22Rv1 (cell line): ENCODE measurements around the gene NDUFA7.

Experiments
- ZFX ChIP-seq: fragments of 450-650 bp; IDR thresholded peaks from 2 replicates; pipeline ENCODE4 v1.6.1; 2017; ENCODE audit warnings: antibody characterized with exemption, borderline replicate concordance
- TF ChIP-seq, protein P1 (sequence below): fragments of 450-650 bp; IDR thresholded peaks from 2 replicates; pipeline ENCODE4 v1.5.1; 2017; ENCODE audit warnings: mild to moderate bottlenecking

DNA sequence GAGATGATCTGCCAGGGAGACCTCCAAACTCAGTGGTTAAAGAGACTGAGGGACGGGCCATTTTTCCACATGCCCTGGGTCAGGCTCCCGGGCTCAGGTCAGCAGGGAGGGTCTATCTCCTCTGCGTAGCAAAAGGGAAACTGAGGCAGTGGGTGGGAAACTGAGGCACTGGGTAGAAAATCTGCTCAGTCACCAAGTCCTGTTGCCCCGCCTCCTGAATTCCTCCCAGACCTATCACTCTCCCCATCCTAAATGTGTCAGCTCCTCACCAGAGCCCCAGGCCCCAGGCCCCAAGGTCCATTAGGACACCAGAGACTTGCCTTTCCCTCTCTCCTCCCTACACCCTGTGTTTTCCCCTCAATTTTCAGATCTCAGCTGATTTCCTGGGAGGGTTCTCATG is 15.4 kb downstream of the NDUFA7 start:
- TF ChIP-seq, protein P1, sequence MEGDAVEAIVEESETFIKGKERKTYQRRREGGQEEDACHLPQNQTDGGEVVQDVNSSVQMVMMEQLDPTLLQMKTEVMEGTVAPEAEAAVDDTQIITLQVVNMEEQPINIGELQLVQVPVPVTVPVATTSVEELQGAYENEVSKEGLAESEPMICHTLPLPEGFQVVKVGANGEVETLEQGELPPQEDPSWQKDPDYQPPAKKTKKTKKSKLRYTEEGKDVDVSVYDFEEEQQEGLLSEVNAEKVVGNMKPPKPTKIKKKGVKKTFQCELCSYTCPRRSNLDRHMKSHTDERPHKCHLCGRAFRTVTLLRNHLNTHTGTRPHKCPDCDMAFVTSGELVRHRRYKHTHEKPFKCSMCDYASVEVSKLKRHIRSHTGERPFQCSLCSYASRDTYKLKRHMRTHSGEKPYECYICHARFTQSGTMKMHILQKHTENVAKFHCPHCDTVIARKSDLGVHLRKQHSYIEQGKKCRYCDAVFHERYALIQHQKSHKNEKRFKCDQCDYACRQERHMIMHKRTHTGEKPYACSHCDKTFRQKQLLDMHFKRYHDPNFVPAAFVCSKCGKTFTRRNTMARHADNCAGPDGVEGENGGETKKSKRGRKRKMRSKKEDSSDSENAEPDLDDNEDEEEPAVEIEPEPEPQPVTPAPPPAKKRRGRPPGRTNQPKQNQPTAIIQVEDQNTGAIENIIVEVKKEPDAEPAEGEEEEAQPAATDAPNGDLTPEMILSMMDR = no peak
- no peak for TF ChIP-seq ZFX
